AG04450 (cell line): ENCODE measurements around the gene PSMC3IP. TPM values are rescaled to one million over a fixed set of nuclear protein-coding genes. Genes with fewer than 3 reads are reported as not detected.
A peak's percentile ranks its signal among the peaks of the same experiment; 100 is the strongest.

Source experiments
- CTCF ChIA-PET: fragments of 300-600, 350-600 bp; formaldehyde crosslinking; extraction: SDS; loops from one replicate; lab custom pipeline; 2022; ENCODE audit warnings: antibody characterized with exemption, inconsistent platforms; lab: Charles Lee
- POLR2A ChIA-PET: fragments of 350-600 bp; formaldehyde crosslinking; extraction: SDS; loops from one replicate; lab custom pipeline; 2021; ENCODE audit warnings: antibody characterized with exemption, inconsistent platforms; lab: Yijun Ruan, JAX
- DNase-seq: peaks from one replicate; pipeline ENCODE4 v3.0.0-alpha.2; 2011; ENCODE audit warnings: low read depth, low spot score
- H3K27ac ChIP-seq: one replicate; pipeline ENCODE4 v1.5.1; 2012; ENCODE audit warnings: low read depth, low read length, control low read depth
- H3K27me3 ChIP-seq: one replicate; pipeline ENCODE4 v1.6.0; 2012; ENCODE audit warnings: low read length; ENCODE audit not compliant: control insufficient read depth, insufficient read depth
- H3K4me3 ChIP-seq: 2 replicates; pipeline ENCODE4 v1.5.1; 2011; ENCODE audit warnings: mild to moderate bottlenecking, low read depth, low read length, control low read depth
- H3K9me3 ChIP-seq: 2 replicates; pipeline ENCODE4 v1.5.1; 2012; ENCODE audit warnings: low read length; ENCODE audit not compliant: control insufficient read depth, insufficient read depth
- CTCF ChIP-seq: IDR thresholded peaks from 2 replicates; pipeline ENCODE4 v1.5.1; 2011; ENCODE audit warnings: low read depth, low read length, control low read depth, inconsistent platforms
- polyA plus RNA-seq: library from polyadenylated mRNA; depleted of rRNA; stranded (reverse); fragments of >200 nt; gene quantifications from 2 replicates; pipeline ENCODE4 v1.2.3, GENCODE V29; 2011

The PSMC3IP gene
- polyA plus RNA-seq, 1 experiment, result 5.1 TPM

GRCh38 chr17:42566883-42567573 is 10.5 kb downstream of the PSMC3IP start, which contains the start of gene MLX:
MLX (plus strand) TSS chr17:42567100; CDS start chr17:42567125, 25 bp downstream.
- peak within 1 kb of the TSS; percentile 70 for H3K27ac ChIP-seq
- H3K27me3 ChIP-seq, result no peaks in the 10 kb centered on the region
- CTCF ChIA-PET, result interaction anchor here (1.1 kb wide), 1 partner anchor 11 kb away, joined by 4 read pairs; no protein-coding TSS in a partner anchor
- peak within 1 kb of the TSS; percentile 91 for H3K4me3 ChIP-seq
- DNase-seq, result peak; percentile 62
- POLR2A ChIA-PET, result interaction anchor here (0.9 to 1.0 kb wide), 4 partner anchors 10 to 42 kb away, joined by 3 to 4 read pairs (median 4); partner anchors contain the start of genes NAGLU and PSMC3IP
- TF ChIP-seq CTCF, result no peak
- peaks cover 5% of the 10 kb centered on the region; the same call in 1 of the 2 replicates for H3K9me3 ChIP-seq

- peaks cover 5% of the 10 kb centered on the region; the same call in 1 of the 2 replicates for H3K9me3 ChIP-seq
- ChIA-PET POLR2A (no interaction called here), CTCF (interaction anchor here (0.8 kb wide), 1 partner anchor 12 kb away, joined by 4 read pairs; no protein-coding TSS in a partner anchor)
- H3K4me3 ChIP-seq, result peak overlapping the region; percentile 91
- no peaks in the 10 kb centered on the region for H3K27me3 ChIP-seq
- TF ChIP-seq CTCF, result no peak
- no peak for DNase-seq
- H3K27ac ChIP-seq, result peak overlapping the region; percentile 31
These were observed 11.2 kb downstream of the PSMC3IP start for GRCh38 chr17:42566215-42566882.

- CTCF ChIA-PET, result interaction anchor here (0.8 kb wide), 1 partner anchor 13 kb away, joined by 4 read pairs; no protein-coding TSS in a partner anchor
- H3K27me3 ChIP-seq, result no peaks in the 10 kb centered on the region
These were observed 11.9 kb downstream of the PSMC3IP start for GRCh38 chr17:42565523-42566214.

GRCh38 chr17:42564815-42565522 is 12.6 kb downstream of the PSMC3IP start:
- POLR2A ChIA-PET, result interaction anchor here (1.2 kb wide), 1 partner anchor 45 kb away, joined by 3 read pairs; the partner anchor contains the start of genes RETREG3 and TUBG1
- Histone ChIP-seq H3K27me3 (no peaks in the 10 kb centered on the region), H3K9me3 (peaks cover 5% of the 10 kb centered on the region; the same call in 1 of the 2 replicates), H3K27ac (no peak overlapping the region), H3K4me3 (no peak overlapping the region)
- no peak for TF ChIP-seq CTCF
- CTCF ChIA-PET, result interaction anchor here (0.6 kb wide), 1 partner anchor 13 kb away, joined by 4 read pairs; no protein-coding TSS in a partner anchor
- DNase-seq, result no peak

More at GRCh38 chr17:42565523-42566214, 11.9 kb downstream of the PSMC3IP start:
- H3K27ac ChIP-seq, result no peak overlapping the region
- no peak for DNase-seq
- H3K9me3 ChIP-seq, result peaks cover 5% of the 10 kb centered on the region; the same call in 1 of the 2 replicates
- no peak for TF ChIP-seq CTCF
- POLR2A ChIA-PET, result no interaction called here
- H3K4me3 ChIP-seq, result no peak overlapping the region
